ENCODE data around the gene PTPN4. TPM values are rescaled to one million over a fixed set of nuclear protein-coding genes. Genes with fewer than 3 reads are reported as not detected.

Gene PTPN4
- total RNA-seq, 2 experiments from 2014 or later, result 49.3 to 50.6 TPM

GRCh38 chr2:120004254-120004653, 244.5 kb downstream of the PTPN4 start:
- H3K4me2 ChIP-seq (ENCODE audit: low read length), result no peak overlapping the region
- no peak for DNase-seq (ENCODE audit: low spot score)
- no peaks in the 10 kb centered on the region for H3K9me3 ChIP-seq (ENCODE audit: low read length)
- ChIA-PET CTCF (ENCODE audit: unreplicated experiment) (no interaction called here), POLR2A (interaction anchor here (0.6 to 1.2 kb wide), 2 partner anchors 8 to 12 kb away, joined by 3 to 4 read pairs; partner anchors contain the start of gene EPB41L5)
- H3K27ac ChIP-seq (ENCODE audit: low read depth, low read length, poor library complexity, severe bottlenecking), result no peak overlapping the region
- no peaks in the 10 kb centered on the region for H3K36me3 ChIP-seq (ENCODE audit: insufficient read depth, low read length)
- no TSS peak for BruUV-seq (replicated peaks)
- H3K4me3 ChIP-seq (ENCODE audit: low read depth, low read length, poor library complexity, severe bottlenecking), result no peak overlapping the region
- TF ChIP-seq EZH2phosphoT487 (IDR thresholded peaks at IDR 0.05; ENCODE audit: borderline replicate concordance, low read depth, low read length) (no peak), CTCF (conservative IDR thresholded peaks at IDR 0.05; ENCODE audit: low read length) (no peak)
- H2AFZ ChIP-seq (ENCODE audit: low read length), result no peak overlapping the region
- intact Hi-C loops (cut with micrococcal nuclease; ENCODE audit: unreplicated experiment), result no loop called here
- no peaks in the 10 kb centered on the region for H3K79me2 ChIP-seq (ENCODE audit: insufficient read depth, low read depth, low read length)
- H4K20me1 ChIP-seq (ENCODE audit: insufficient read depth, low read length), result no peaks in the 10 kb centered on the region
- peaks cover 4% of the 10 kb centered on the region; the same call in 1 of the 2 replicates for H3K9me2 ChIP-seq (ENCODE audit: insufficient read depth, low read length)
- H3K4me1 ChIP-seq (ENCODE audit: insufficient read depth, low read length, poor library complexity, severe bottlenecking), result peaks cover 18% of the 10 kb centered on the region

- H3K4me1 ChIP-seq (ENCODE audit: insufficient read depth, low read length, poor library complexity, severe bottlenecking), result peaks cover 18% of the 10 kb centered on the region
- H3K9me2 ChIP-seq (ENCODE audit: insufficient read depth, low read length), result peaks cover 4% of the 10 kb centered on the region; the same call in 1 of the 2 replicates
- CTCF ChIA-PET (ENCODE audit: unreplicated experiment), result no interaction called here
- H4K20me1 ChIP-seq (ENCODE audit: insufficient read depth, low read length), result no peaks in the 10 kb centered on the region
- POLR2A ChIA-PET, result interaction anchor here (0.5 to 2.5 kb wide), 3 partner anchors 171 to 586 kb away, joined by 3 to 10 read pairs (median 3); partner anchors contain the start of gene PTPN4
- peak overlapping the region; percentile 97 for H2AFZ ChIP-seq (ENCODE audit: low read length)
- H3K9me3 ChIP-seq (ENCODE audit: low read length), result no peaks in the 10 kb centered on the region
- TF ChIP-seq EZH2phosphoT487 (IDR thresholded peaks at IDR 0.05; ENCODE audit: borderline replicate concordance, low read depth, low read length), result no peak
- H3K4me3 ChIP-seq (ENCODE audit: low read depth, low read length, poor library complexity, severe bottlenecking), result peak overlapping the region; percentile 47
- peak overlapping the region; percentile 62 for H3K4me2 ChIP-seq (ENCODE audit: low read length)
- no TSS peak for BruUV-seq (replicated peaks)
- DNase-seq (ENCODE audit: low spot score), result peak; percentile 65
- intact Hi-C loops (cut with micrococcal nuclease; ENCODE audit: unreplicated experiment), result no loop called here
- no peaks in the 10 kb centered on the region for H3K79me2 ChIP-seq (ENCODE audit: insufficient read depth, low read depth, low read length)
- H3K27ac ChIP-seq (ENCODE audit: low read depth, low read length, poor library complexity, severe bottlenecking), result peak overlapping the region; percentile 14
- H3K36me3 ChIP-seq (ENCODE audit: insufficient read depth, low read length), result no peaks in the 10 kb centered on the region
These were observed 246.3 kb downstream of the PTPN4 start for GRCh38 chr2:120005834-120006521.

GRCh38 chr2:120007851-120008250, 248.1 kb downstream of the PTPN4 start:
- peak overlapping the region; percentile 97; the same call in 1 of the 2 replicates for H2AFZ ChIP-seq (ENCODE audit: low read length)
- no peak overlapping the region for H3K27ac ChIP-seq (ENCODE audit: low read depth, low read length, poor library complexity, severe bottlenecking)
- H3K9me3 ChIP-seq (ENCODE audit: low read length), result no peaks in the 10 kb centered on the region
- H3K9me2 ChIP-seq (ENCODE audit: insufficient read depth, low read length), result peaks cover 4% of the 10 kb centered on the region; the same call in 1 of the 2 replicates
- H3K79me2 ChIP-seq (ENCODE audit: insufficient read depth, low read depth, low read length), result no peaks in the 10 kb centered on the region
- no peaks in the 10 kb centered on the region for H4K20me1 ChIP-seq (ENCODE audit: insufficient read depth, low read length)
- H3K4me1 ChIP-seq (ENCODE audit: insufficient read depth, low read length, poor library complexity, severe bottlenecking), result peaks cover 33% of the 10 kb centered on the region
- no peak overlapping the region for H3K4me2 ChIP-seq (ENCODE audit: low read length)
- no peaks in the 10 kb centered on the region for H3K36me3 ChIP-seq (ENCODE audit: insufficient read depth, low read length)
- H3K4me3 ChIP-seq (ENCODE audit: low read depth, low read length, poor library complexity, severe bottlenecking), result no peak overlapping the region
- TF ChIP-seq CTCF (conservative IDR thresholded peaks at IDR 0.05; ENCODE audit: low read length), result no peak
- no peak for TF ChIP-seq EZH2phosphoT487 (IDR thresholded peaks at IDR 0.05; ENCODE audit: borderline replicate concordance, low read depth, low read length)
- CTCF ChIA-PET (ENCODE audit: unreplicated experiment), result no interaction called here
- POLR2A ChIA-PET, result interaction anchor here (0.8 to 0.9 kb wide), 2 partner anchors 24 to 422 kb away, joined by 4 read pairs; no protein-coding TSS in a partner anchor
- intact Hi-C loops (cut with micrococcal nuclease; ENCODE audit: unreplicated experiment), result no loop called here
- DNase-seq (ENCODE audit: low spot score), result no peak
- BruUV-seq (replicated peaks), result no TSS peak

Data from OCI-LY7 (cell line).